ENCODE results near the gene ITGA7.

GRCh38 chr12:55718015-55718414, 10.3 kb upstream of the ITGA7 start:
- no peak for TF ChIP-seq CTCF (IDR thresholded peaks at IDR 0.05)
- no peak for TF ChIP-seq POLR2A (IDR thresholded peaks at IDR 0.05)
